NT2/D1 (cell line): ENCODE measurements around the gene RASSF3.

Source experiments
- DNase-seq: peaks from one replicate; pipeline ENCODE4 v3.0.0-alpha.2; 2011; ENCODE audit warnings: low read depth, low spot score
- H3K27me3 ChIP-seq: 2 replicates; pipeline ENCODE4 v1.6.0; 2011; ENCODE audit warnings: mild to moderate bottlenecking; ENCODE audit not compliant: insufficient read length, insufficient read depth
- H3K36me3 ChIP-seq: 2 replicates; pipeline ENCODE4 v1.6.1; 2011; ENCODE audit warnings: mild to moderate bottlenecking, low read length, mixed read lengths; ENCODE audit not compliant: insufficient read depth, insufficient read length
- H3K4me1 ChIP-seq: 2 replicates; pipeline ENCODE4 v1.5.1; 2011; ENCODE audit not compliant: insufficient read depth, insufficient read length
- H3K4me3 ChIP-seq: 2 replicates; pipeline ENCODE4 v1.5.1; 2011; ENCODE audit warnings: low read depth; ENCODE audit not compliant: insufficient read length
- H3K9ac ChIP-seq: 2 replicates; pipeline ENCODE4 v1.6.0; 2011; ENCODE audit warnings: low read depth; ENCODE audit not compliant: insufficient read length
- H3K9me3 ChIP-seq: 2 replicates; pipeline ENCODE4 v1.5.1; 2011; ENCODE audit warnings: mild to moderate bottlenecking, low read length; ENCODE audit not compliant: insufficient read depth
- SUZ12 ChIP-seq: IDR thresholded peaks from 2 replicates; pipeline ENCODE4 v1.6.1; 2011; ENCODE audit not compliant: insufficient read length, insufficient read depth; ENCODE audit errors: extremely low read depth
- YY1 ChIP-seq: IDR thresholded peaks from 2 replicates; pipeline ENCODE4 v1.6.1; 2011; ENCODE audit not compliant: insufficient read length, insufficient read depth
- ZNF274 ChIP-seq: IDR thresholded peaks from 2 replicates; pipeline ENCODE4 v1.6.1; 2011; ENCODE audit warnings: mild to moderate bottlenecking, low read depth, low read length

RASSF3 gene

DNA sequence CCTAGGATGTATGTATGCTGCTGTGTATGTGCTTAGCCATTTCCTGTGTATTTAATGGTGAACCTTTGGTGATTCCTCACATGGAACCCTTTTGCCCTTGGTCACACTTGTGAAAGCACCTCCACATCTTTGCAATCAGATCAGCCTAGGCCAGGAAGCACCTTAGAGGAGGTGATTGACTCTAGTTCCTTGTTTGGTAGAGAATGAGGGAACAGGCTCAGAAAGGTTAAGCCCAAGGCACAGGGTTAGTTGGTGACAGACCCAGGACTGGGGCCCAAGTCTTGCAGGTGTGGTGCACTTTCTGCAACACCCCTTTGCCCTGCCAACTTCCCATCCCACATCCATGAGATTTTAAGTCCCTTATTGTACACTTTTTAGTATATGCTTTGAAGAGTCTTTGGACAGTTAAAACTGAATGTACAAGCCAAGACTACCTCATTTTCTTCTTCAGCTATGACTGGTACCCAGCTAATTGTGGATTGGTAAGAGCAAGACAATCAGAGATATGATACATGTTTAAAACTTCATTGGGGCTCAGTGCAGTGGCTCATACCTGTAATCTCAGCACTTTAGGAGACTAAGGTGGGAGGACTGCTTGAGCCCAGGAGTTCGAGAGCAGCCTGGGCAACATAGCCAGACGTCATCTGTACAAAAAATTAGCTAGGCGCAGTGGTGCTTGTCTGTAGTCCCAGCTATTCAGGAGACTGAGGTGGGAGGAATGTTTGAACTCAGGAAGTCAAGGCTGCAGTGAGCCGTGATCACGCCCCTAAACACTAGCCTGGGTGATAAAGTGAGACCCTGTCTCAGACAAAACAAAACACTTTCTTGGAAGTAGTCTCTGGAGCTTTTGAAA, 71.1 kb downstream of the RASSF3 start:
- H3K4me3 ChIP-seq: no peak overlapping the region
- TF ChIP-seq YY1 (no peak), SUZ12 (no peak), ZNF274 (no peak)
- H3K9me3 ChIP-seq: no peaks in the 10 kb centered on the region
- no peaks in the 10 kb centered on the region for H3K27me3 ChIP-seq
- H3K4me1 ChIP-seq: no peaks in the 10 kb centered on the region
- DNase-seq: no peak
- H3K36me3 ChIP-seq: peaks cover 11% of the 10 kb centered on the region
- no peak overlapping the region for H3K9ac ChIP-seq

DNA sequence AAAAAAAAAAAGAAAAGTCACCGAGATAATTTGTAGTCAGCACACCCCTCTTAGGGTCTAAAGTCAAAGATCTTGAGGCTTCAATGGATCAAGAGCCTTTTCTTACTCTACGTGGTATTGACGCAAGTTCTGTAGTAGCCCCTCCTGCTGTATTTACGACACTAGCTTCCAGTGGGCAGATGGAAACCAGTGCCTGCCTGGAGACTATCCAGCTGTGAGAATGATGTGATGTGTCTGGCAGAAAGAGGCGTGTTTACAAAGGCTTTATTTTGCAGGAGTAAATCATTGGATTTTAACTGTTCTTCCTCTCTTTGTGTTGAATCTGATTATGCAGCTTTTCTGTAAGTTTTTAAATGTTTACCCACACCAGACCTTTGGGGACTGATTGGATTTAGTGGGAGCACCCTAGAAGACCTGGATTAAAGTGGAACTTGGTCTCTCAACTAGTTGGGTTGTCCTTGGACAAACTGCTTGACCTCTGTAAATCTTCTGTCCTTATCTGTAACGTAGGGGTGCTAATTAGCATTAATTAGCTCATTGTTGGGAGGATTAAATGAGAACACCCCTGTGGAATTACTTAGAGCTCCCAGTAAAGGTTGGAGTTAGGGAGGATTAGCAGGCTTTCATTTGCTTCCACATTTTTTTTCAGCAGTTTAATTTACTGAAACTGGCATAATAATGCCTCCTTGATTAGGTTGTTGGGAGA, 72.4 kb downstream of the RASSF3 start:
- no peaks in the 10 kb centered on the region for H3K9me3 ChIP-seq
- peaks cover 18% of the 10 kb centered on the region for H3K36me3 ChIP-seq
- no peaks in the 10 kb centered on the region for H3K27me3 ChIP-seq
- no peak for TF ChIP-seq YY1
- no peak for TF ChIP-seq SUZ12
- no peak for TF ChIP-seq ZNF274
- H3K9ac ChIP-seq: no peak overlapping the region
- no peak overlapping the region for H3K4me3 ChIP-seq
- no peak for DNase-seq
- peaks cover 3% of the 10 kb centered on the region for H3K4me1 ChIP-seq

DNA sequence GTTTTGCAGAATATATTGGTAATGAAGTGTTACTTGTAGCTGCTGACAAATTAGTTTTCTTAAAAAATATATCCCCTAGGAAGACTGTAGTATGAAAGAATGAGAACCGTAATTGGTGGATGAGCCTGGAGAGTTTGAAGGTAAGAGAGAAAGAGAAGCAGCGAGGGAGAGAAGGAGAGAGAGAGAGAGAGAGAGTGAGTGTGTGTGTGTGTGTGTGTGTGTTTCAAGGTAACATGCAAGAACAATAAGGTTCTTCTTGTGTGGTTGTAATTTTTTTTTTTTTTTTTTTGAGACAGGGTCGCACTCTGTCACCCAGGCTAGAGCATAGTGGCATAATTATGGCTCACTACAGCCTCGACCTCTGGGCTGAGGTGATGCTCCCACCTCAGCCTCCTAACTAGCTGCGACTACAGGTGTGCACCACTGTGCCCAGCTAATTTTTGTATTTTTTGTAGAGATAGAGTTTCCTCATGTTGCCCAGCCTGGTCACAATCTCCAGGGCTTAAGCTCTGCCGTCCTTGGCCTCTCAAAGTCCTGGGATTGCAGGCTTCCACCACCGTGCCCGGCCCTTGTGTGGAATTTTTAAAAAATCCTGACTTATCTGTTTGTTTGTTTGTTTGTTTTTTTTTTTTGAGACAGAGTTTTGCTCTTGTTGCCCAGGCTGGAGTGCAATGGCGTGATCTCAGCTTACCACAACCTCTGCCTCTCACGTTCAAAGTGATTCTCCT, 73.7 kb downstream of the RASSF3 start:
- no peak overlapping the region for H3K9ac ChIP-seq
- no peaks in the 10 kb centered on the region for H3K27me3 ChIP-seq
- peaks cover 6% of the 10 kb centered on the region for H3K4me1 ChIP-seq
- no peak for DNase-seq
- no peak overlapping the region for H3K4me3 ChIP-seq
- no peak for TF ChIP-seq YY1
- no peak for TF ChIP-seq SUZ12
- TF ChIP-seq ZNF274: no peak
- H3K9me3 ChIP-seq: no peaks in the 10 kb centered on the region
- peaks cover 29% of the 10 kb centered on the region for H3K36me3 ChIP-seq

DNA sequence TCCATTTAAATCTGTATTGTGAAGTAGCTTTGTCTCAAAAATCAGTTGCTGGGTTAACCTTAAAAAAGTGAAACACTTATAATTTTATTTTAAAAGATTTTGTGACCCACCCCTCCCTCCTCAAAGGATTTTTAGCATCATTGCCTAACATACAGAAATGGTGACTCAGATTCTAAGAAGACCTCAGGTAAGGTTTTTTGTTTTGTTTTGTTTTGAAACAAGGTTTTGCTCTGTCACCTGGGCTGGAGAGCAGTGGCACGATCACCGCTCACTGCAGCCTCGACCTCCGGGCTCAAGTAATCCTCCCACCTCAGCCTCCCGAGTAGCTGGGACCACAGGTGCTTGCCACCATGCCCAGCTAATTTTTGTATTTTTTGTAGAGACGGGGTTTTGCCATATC, 74.8 kb downstream of the RASSF3 start:
- TF ChIP-seq ZNF274: no peak
- no peak for TF ChIP-seq SUZ12
- TF ChIP-seq YY1: no peak
- peaks cover 29% of the 10 kb centered on the region for H3K36me3 ChIP-seq

DNA sequence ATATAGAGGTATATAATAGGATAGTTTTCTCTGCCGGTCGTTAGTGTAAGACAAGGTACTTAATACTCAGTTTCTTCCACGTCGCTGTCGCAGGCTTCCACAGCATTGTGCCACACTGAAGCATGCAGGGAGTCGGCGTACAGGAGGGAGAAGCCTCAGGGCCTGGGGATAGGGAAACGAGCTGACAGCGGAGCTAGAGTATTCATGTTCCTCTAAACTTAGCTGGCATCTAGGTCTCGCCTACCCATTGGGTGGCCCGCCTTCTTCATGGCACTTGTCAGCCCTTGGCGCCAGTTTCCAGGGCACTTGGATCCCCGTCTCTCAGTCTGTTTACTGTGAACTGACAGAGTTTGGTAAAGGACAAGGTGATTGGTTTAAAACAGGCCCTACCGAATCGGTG, 75.3 kb downstream of the RASSF3 start:
- H3K9me3 ChIP-seq: no peaks in the 10 kb centered on the region
- no peak overlapping the region for H3K4me3 ChIP-seq
- no peak for DNase-seq
- H3K9ac ChIP-seq: no peak overlapping the region
- peaks cover 29% of the 10 kb centered on the region for H3K36me3 ChIP-seq
- no peak for TF ChIP-seq ZNF274
- TF ChIP-seq YY1: no peak
- TF ChIP-seq SUZ12: no peak
- H3K4me1 ChIP-seq: peaks cover 6% of the 10 kb centered on the region
- no peaks in the 10 kb centered on the region for H3K27me3 ChIP-seq

More for the DNA sequence above, 74.8 kb downstream of the RASSF3 start:
- DNase-seq: no peak
- Histone ChIP-seq H3K4me3 (no peak overlapping the region), H3K9me3 (no peaks in the 10 kb centered on the region), H3K9ac (no peak overlapping the region), H3K4me1 (peaks cover 6% of the 10 kb centered on the region), H3K27me3 (no peaks in the 10 kb centered on the region)

DNA sequence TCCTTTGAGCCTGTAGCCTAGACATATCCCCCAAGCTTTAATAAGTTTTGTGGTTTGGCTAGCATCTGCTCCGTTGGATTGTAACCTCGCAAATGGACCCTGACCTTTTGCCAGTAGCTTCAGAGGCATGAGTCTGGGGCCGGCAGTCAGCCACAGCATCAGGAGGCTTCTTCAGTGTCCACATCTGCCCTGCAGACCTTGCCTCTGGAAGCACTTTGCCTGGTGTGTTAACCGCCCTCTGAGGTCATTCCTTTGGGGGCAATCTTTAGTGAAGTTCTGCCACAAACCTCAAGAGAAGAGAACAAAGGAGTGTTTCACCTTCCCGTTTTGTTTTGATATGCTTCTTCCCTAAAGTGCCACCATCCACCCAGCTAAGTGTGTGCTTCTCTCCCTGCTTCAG, 77.5 kb downstream of the RASSF3 start:
- H3K9me3 ChIP-seq: no peaks in the 10 kb centered on the region
- no peaks in the 10 kb centered on the region for H3K27me3 ChIP-seq
- no peak overlapping the region for H3K4me3 ChIP-seq
- H3K9ac ChIP-seq: no peak overlapping the region
- peaks cover 9% of the 10 kb centered on the region for H3K4me1 ChIP-seq
- no peak for TF ChIP-seq YY1
- no peak for TF ChIP-seq SUZ12
- TF ChIP-seq ZNF274: no peak
- DNase-seq: no peak
- H3K36me3 ChIP-seq: peaks cover 36% of the 10 kb centered on the region

DNA sequence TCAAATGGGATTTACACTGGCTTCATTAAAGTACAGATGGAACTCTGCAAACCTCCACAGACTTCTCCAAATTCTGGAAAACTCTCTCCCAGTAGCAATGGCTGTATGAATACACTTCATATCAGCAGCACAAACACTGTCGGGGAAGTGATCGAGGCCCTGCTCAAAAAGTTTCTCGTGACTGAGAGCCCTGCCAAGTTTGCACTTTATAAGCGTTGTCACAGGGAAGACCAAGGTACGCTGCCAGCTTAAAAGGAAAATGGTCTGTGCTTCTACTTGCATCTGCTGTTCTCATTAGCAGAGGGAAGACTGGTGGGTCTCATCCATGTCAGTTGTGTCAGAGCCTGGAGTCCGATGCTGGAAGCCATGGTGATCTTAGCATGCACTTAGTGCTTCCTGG, 77.9 kb downstream of the RASSF3 start:
- no peak for DNase-seq
- TF ChIP-seq YY1: no peak
- no peak for TF ChIP-seq ZNF274
- TF ChIP-seq SUZ12: no peak
- no peak overlapping the region for H3K4me3 ChIP-seq
- H3K4me1 ChIP-seq: peaks cover 9% of the 10 kb centered on the region
- no peak overlapping the region for H3K9ac ChIP-seq
- H3K27me3 ChIP-seq: no peaks in the 10 kb centered on the region
- peaks cover 39% of the 10 kb centered on the region for H3K36me3 ChIP-seq
- H3K9me3 ChIP-seq: no peaks in the 10 kb centered on the region
